Measurements from ENCODE around the gene ERCC4. TPM values are rescaled to one million over a fixed set of nuclear protein-coding genes. Genes with fewer than 3 reads are reported as not detected.

Gene ERCC4
- total and polyA plus RNA-seq, 2 of the 8 experiments (the other 6 are each of a cell fraction or from before 2014, with no cell fraction given) = 1.6 to 13.2 TPM

DNA sequence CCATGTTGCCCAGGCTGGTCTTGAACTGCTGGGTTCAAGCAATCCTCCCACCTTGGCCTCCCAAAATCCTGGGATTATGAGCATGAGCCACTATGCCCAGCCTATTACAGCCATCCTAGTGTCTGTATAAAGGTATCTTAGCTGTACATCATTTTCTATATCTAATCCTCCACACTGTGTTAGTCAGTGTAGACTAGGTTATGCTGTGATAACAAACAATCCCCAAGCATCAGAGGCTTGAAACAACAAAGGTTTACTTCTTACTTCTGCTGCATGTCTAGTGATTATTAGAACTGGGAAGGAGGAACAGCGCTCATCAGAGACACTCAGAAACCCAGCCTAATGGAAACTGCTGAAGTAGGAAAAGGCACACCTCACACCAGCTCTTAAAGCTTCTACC, 68.1 kb downstream of the ERCC4 start:
- Histone ChIP-seq H2BK20ac (ENCODE audit: low read length) (no peak overlapping the region), H2AFZ (ENCODE audit: low read length) (no peak overlapping the region), H3K56ac (replicated peaks; ENCODE audit: insufficient read length, low read depth, low read length) (no peak overlapping the region), H2BK120ac (replicated peaks; ENCODE audit: low read depth, low read length) (no peak overlapping the region), H3K4me2 (ENCODE audit: insufficient read depth in 1 of 2, low read depth in 2 of 2, low read length in 2 of 2) (no peak overlapping the region), H2BK15ac (ENCODE audit: low read length) (no peak overlapping the region), H3K36me3 (ENCODE audit: control insufficient read depth in 2 of 4, insufficient read depth in 4 of 4, low read length in 3 of 4) (no peaks in the 10 kb centered on the region), H3K27ac (ENCODE audit: low read depth, low read length) (no peak overlapping the region), H3K9ac (replicated peaks in 1 of 4; ENCODE audit: extremely low read depth in 1 of 4, low read depth in 3 of 4, low read length in 3 of 4) (no peak overlapping the region), H3K79me2 (ENCODE audit: control insufficient read depth in 1 of 2, insufficient read depth in 2 of 2, low read length in 2 of 2) (no peaks in the 10 kb centered on the region), H4K5ac (ENCODE audit: insufficient read length, low read depth, low read length) (no peak overlapping the region), H3K4me3 (ENCODE audit: extremely low read depth in 1 of 4, insufficient read depth in 2 of 4, low read depth in 3 of 4, low read length in 4 of 4) (no peak overlapping the region), H4K91ac (replicated peaks; ENCODE audit: insufficient read length, low read length) (no peak overlapping the region), H3K4me1 (replicated peaks in 1 of 4; ENCODE audit: control insufficient read depth in 3 of 4, insufficient read depth in 4 of 4, low read length in 3 of 4) (no peaks in the 10 kb centered on the region), H3K23me2 (ENCODE audit: low read depth, low read length) (no peaks in the 10 kb centered on the region), H3K14ac (ENCODE audit: insufficient read length) (no peak overlapping the region), H3K18ac (ENCODE audit: extremely low read depth, low read length) (no peak overlapping the region), H3K27me3 (replicated peaks in 1 of 4; ENCODE audit: control insufficient read depth in 3 of 4, extremely low read depth in 1 of 4, insufficient read depth in 3 of 4, low read length in 3 of 4) (no peaks in the 10 kb centered on the region), H2BK5ac (ENCODE audit: low read depth, low read length) (no peak overlapping the region), H4K20me1 (replicated peaks in 1 of 2; ENCODE audit: control insufficient read depth in 1 of 2, insufficient read depth in 2 of 2, low read length in 2 of 2) (no peaks in the 10 kb centered on the region), H3K79me1 (ENCODE audit: low read depth, low read length) (no peaks in the 10 kb centered on the region), H2AK5ac (ENCODE audit: low read depth, low read length) (no peak overlapping the region), H3K23ac (ENCODE audit: insufficient read length) (no peak overlapping the region), H3K4ac (replicated peaks; ENCODE audit: insufficient read length, low read depth, low read length) (no peak overlapping the region), H4K8ac (ENCODE audit: extremely low read depth, insufficient read depth, low read length) (no peak overlapping the region), H3K9me3 (ENCODE audit: insufficient read depth in 2 of 2, low read depth in 1 of 2, low read length in 1 of 2) (no peaks in the 10 kb centered on the region), H2BK12ac (ENCODE audit: low read depth, low read length) (no peak overlapping the region)
- ChIA-PET CTCF (ENCODE audit: partially characterized antibody) (interaction anchor here (1.5 to 1.9 kb wide), 2 partner anchors 30 to 68 kb away, joined by 4 to 5 read pairs; partner anchors contain the start of gene ERCC4), POLR2A (ENCODE audit: partially characterized antibody) (no interaction called here)
- FAIRE-seq (no peak), DNase-seq (ENCODE audit: low read depth in 1 of 2, low spot score in 2 of 2) (no peak)
- 88% methylated on average over 1 of the region's 1 CpG; no CpG with 5 or more reads in 1 of the 2 experiments for WGBS, 2 experiments (ENCODE audit: extremely low coverage in 1 of 2, insufficient coverage in 1 of 2, insufficient read length in 1 of 2, insufficient replicate concordance in 2 of 2, low coverage in 1 of 2, low lambda C conversion rate in 2 of 2, missing lambda C conversion rate in 1 of 2)
- TF ChIP-seq TEAD4 (IDR thresholded peaks at IDR 0.05; ENCODE audit: low read depth, low read length) = no peak
- no peak for TF ChIP-seq EGR1 (IDR thresholded peaks at IDR 0.05; ENCODE audit: borderline replicate concordance, low read depth, low read length)
- no peak for TF ChIP-seq POU5F1 (IDR thresholded peaks at IDR 0.05; ENCODE audit: low read depth, low read length)
- no peak for TF ChIP-seq GTF2F1 (IDR thresholded peaks at IDR 0.05; ENCODE audit: borderline replicate concordance, low read depth, low read length)
- no peak for TF ChIP-seq BACH1 (IDR thresholded peaks at IDR 0.05; ENCODE audit: low read length)
- TF ChIP-seq TAF7 (optimal IDR thresholded peaks at IDR 0.05; ENCODE audit: borderline replicate concordance, low read depth, low read length) = no peak
- no peak for TF ChIP-seq ASH2L (IDR thresholded peaks at IDR 0.05; ENCODE audit: low read length)
- TF ChIP-seq, protein P1, sequence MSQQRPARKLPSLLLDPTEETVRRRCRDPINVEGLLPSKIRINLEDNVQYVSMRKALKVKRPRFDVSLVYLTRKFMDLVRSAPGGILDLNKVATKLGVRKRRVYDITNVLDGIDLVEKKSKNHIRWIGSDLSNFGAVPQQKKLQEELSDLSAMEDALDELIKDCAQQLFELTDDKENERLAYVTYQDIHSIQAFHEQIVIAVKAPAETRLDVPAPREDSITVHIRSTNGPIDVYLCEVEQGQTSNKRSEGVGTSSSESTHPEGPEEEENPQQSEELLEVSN (IDR thresholded peaks at IDR 0.05) = no peak
